ENCODE measurements around the gene PPP6R1.

Gene PPP6R1

DNA sequence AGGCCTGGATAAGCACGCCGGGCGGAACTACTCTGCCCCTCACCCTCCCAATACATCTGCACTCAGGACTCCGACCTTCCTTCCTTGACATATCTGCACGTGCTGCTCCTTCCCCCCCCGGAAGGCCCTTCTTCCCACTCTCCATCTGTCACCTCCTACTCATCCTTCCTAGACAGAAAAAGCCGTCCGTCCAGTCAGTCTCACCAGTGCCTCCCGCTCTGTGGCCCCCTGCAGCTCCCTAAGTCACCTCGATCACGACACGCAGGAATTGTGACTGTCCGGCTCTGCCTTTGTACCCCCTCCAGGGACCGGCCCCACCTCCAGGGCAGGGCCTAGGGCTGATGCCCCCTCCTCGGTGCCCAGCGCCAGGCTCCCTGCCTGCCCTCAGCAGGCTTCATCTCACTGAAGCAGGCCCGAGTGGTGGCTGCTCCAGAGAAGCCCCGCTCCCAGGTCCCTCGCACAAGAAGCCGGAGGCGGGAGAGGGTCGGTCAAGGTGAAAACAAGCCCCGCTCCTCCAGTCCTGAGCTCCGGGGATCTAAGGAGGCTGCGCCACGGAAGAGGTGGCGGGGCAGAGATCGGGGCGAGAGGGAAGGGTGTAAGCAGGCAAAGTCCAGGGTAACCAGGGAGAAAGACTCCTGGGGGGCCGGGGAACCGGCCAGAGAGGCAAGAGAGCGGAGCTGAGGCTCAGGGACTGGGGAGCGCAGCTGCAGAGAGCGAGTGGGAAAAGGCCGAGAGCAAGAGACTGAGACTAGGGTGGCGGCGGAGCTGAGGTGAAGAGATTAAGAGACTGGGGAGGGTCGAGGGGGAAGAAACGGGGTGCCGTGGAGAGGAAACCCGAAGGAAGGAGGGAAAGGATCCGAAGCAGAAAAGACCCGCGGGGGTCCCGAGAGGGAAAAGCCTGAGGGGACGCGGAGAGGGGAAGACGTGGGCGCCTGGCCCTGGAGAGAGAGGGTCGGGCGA lies 1.1 kb downstream of the PPP6R1 start:
- no peak for DNase-seq

DNA sequence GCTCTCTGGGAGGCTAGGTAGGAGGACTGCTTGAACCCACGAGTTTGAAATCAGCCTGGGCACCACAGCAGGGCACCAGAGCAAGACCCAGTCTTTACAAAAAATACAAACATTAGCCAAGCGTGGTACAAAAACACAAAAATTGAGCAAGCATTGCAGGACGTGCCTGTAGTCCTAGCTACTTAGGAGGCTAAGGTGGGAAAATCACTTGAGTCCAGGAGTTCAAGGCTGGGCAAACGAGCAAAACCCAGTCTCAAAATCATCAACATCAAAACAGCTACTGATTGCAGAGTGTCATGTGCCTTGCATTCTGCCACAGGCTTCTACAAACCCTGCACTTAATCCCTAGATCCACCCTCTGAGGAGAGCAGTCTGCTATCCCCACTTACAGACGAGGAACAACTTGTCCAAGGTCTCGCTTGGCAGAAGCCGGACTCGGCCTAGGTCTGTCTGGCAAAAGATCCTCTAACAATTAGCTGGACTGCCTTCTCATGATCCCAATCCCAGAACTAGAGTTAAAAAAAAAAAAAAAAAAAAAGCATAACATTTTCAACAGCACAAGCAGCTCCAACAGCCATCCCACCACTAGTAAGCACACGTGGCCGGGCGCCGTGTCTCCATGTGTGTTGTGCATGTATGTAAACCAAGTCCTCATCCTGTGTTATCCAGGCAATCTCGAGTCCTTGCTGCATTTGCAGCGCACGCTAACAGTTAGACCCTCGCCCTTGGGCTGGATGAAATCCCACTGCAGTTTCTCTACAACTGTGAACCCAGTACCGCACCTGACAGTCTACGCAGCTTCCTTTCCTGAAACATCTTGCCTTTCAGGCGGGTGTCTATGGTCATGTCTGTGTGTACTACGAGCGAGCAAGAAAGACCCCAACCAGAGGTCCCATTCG lies 2.0 kb downstream of the PPP6R1 start:
- DNase-seq: no peak

GRCh38 chr19:55255618-55256423 lies 3.0 kb downstream of the PPP6R1 start:
- no peak for DNase-seq

DNA sequence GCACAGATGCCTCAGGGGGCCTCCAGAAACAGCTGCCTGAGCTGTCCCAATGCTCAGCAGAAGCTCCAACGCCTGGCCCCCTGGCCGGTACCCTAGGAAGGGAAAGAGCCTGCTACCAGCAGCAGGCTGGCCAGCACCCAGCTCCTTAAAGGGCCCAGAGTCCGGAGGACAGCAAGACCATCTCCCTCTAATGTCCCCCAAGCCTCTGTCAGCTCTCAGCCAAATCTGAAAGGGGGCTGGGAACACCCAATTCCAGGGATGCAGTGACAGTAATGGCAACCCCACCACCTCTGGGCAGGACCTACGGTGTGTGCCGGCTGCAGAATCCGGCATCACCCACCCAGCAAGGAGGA lies 4.2 kb downstream of the PPP6R1 start:
- DNase-seq: no peak

DNA sequence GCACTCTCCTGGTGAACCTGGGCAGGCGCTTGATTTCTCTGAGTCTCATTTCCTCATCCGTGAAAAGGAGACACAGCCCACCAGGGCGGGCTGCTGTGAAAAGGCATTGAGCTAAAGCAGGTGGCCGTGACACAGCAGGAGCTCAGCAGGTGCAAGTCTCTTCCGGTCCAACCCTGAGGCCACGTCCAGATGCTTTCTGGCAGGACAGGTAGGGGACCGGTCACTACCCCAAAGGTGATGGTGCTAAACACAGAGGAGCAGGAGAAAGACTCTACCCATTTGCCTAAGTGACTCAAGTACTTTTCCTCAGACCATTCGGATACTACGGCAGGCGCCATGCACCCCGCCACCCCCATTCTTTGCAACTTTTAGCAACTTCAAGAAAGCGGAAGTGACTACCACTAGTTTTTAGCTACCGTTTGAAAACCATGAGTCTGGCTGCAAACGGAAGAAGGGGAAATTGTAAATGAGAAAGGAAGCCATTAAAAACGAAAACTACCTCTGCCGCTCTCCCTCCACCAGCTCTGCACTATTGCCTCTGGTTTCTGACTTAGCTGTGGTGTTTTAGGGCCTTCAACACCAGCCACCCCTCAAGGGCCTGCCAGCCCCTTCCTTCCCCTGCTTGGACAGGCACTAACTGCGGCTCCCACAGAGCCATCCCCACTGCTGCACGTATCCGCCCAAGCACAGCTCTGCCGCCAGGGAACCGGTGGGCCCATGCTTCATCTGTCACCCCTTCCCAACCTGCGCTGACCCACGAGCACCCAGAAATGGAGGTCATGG lies 4.8 kb downstream of the PPP6R1 start:
- DNase-seq: no peak

- DNase-seq: no peak
Measured at GRCh38 chr19:55252760-55253663, 5.8 kb downstream of the PPP6R1 start.

DNA sequence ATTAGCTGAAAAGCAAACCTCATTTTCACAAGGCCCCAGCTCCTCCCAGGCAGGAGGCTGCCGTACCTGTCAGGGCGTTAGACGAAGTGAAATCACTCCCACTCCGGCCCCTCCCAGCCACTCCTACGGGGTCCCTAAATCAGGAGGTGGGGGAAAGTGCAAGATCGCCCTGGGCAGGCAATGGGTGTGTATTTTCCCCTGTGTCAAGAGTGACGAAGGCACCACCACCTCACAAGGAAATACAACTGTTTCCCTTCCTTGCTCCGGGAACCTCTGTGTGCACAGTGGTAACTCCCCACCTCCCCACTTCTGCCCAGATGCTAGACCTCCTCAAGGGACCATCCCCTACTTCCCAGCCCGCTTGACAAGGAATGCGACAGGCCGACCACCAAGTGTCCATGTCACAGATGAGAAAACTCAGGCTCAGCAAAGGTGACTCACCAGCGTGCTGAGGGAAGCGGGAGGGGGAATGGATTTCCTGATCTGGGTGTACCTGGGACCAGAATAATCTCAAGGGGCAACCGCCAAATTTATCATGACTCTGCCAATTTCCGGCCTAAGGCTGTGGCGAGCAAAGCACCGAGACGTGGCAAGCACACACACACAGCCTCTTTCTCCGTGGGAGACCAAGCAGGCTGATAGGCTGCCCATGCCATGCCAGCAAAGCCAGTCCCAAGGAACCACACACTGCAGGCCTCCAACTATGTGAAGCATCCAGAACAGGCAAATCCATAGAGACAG lies 7.3 kb downstream of the PPP6R1 start:
- no peak for DNase-seq

DNA sequence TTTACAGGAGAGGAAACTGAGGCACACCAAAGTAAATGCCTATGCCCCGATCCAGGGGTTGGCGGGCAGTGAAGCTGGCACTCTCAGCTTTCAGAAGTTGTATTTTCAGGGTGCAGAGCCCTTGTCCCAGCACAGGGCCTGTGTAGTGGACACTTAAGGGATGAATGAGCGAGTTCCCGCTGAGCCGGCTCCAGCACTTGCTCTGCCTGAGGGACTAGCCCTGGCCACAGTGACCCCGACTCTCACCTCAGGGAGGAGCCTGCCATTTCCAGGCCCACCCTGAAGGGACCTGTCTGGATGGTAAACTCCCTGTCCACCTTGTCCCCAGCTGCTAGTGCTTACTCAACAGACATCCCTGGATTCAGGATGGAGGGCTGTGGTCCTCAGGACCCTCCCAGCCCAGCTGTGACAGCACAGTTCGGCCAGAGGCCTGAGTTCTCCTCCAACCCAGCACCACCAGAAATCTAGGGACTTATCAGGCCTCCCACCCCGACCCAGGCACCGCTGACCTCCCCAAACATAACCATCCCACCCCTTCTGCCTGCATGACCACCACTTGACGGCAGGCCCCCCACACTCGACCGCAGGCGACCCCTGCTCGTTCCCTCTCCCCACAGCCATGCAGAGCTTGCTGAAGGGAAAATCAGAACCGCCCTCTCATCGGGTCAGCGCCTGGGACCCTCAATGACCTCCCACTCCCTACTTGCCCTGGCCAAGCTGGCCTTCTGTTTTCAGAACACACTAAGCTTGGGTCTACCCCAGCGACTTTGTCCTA lies 8.4 kb downstream of the PPP6R1 start:
- no peak for DNase-seq

- DNase-seq: no peak
Measured at GRCh38 chr19:55249841-55250240, 9.0 kb downstream of the PPP6R1 start.

- no peak for DNase-seq
Measured at GRCh38 chr19:55248704-55249103, 10.1 kb downstream of the PPP6R1 start.

GRCh38 chr19:55248166-55248675 lies 10.6 kb downstream of the PPP6R1 start:
- no peak for DNase-seq

DNA sequence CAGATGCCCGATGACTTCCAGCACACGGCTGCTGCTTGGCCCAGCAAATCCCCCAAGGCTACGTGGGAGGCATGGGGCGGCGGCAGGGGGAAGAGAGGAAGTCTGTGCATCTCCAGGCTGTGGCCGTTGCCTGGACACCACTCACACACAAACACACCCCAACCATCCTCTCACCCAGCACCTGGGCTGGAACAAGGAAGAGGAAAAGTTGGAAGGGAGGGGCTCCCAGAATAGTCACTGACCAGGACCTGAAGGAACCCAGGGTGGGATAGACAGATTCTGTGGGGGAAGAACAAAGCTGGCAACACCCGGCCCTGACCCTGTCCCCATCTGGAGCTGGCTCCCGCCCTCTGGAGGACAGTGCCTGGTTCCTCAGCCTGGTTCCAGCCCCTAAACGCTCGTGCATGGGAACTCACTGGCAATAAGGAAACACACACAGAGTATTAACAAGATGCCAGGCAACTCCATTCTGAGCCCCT lies 11.2 kb downstream of the PPP6R1 start:
- DNase-seq: no peak

- DNase-seq: no peak
Measured at GRCh38 chr19:55246462-55247451, 12.1 kb downstream of the PPP6R1 start.

- no peak for DNase-seq
Measured at GRCh38 chr19:55245236-55245904, 13.4 kb downstream of the PPP6R1 start.

DNA sequence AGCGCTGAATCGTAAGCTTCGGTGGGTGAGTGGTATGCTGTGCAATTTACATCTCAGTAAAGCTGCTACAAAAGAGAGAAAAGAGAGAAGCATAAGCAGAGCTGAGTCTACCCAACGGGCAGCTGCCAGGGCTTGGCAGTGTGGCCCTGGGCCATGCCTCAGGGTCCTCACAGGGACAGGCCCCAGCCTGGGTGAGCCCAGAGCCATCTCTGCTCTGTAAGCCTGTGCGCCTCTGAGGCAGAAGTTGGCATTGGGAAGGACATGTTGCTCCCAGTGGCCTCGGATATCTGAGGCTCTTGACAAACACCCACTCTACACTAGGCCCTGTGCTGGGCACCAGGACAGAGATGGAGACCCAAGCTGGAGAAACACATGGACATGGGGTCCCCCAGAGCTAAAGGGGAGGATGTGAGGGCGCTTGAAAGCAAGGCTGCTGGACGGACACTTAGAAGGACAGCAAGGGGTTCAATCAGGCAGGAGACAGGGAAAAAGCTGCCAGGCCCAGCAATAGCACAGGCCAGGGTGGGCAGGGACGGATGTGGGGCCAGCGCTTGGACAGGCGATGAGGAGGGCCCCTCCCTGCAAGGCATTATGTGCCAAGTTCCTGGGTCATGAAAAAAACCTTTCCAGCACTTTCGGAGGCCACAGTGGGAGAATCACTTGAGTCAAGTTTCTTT lies 14.7 kb downstream of the PPP6R1 start:
- no peak for DNase-seq

GRCh38 chr19:55242517-55242916 lies 16.3 kb downstream of the PPP6R1 start:
- no peak for DNase-seq

Data from NCI-H1048 (cell line).